Measurements from ENCODE around the gene TSPAN11.
"Not testable (repeated sequence)": the region's sequence is repeated elsewhere in the genome, so short reads cannot be mapped to it uniquely, and the experiment has no call there.

Gene TSPAN11, protein sequence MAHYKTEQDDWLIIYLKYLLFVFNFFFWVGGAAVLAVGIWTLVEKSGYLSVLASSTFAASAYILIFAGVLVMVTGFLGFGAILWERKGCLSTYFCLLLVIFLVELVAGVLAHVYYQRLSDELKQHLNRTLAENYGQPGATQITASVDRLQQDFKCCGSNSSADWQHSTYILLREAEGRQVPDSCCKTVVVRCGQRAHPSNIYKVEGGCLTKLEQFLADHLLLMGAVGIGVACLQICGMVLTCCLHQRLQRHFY

DNA sequence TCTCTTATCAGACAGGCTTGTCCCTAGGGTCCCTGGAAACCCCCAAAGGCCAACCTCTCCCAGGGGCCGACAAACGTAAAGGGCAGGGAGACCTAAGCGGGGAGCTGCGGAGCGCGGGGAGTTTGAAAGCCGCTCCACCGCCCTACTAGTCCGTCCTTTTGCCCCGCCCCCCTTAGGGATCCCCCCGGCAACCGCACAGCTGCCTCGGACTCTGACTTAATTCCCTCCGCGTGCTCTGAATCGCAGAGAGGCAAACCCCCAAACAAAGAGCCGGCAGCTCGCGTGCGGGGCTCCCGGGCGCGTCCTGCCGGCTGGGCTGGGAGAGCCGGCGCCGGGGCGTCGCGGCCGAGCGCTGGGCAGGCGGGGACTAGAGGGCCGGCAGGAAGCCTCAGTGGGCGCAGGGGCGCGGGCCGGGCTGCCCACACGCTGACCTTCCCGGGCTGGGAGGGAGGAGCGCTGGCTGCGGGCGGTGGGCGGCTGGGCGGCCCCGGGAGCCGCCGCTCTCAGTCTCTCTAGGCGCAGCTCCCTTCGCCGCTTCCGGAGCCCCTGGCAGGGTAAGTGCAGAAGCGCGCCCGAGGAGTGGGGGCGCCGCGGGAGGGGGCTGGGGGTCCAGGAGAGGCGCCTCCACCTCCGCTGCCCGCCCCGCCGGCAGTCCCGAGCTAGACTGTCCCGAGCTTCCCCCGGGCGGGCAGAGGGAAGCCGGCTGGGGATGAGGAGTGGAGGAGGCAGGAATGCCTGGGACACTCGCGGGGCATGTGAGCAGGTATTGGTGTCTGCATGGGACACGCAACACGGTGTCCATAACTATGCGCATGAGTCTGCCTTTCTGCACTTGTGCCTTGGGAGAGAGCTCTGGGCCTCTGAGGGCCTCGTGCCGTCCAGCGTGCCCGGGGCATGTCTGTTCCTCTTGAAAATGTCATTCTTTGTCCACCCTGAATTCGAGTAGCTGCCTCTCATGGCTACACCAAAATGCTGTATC is at the start of gene TSPAN11:
TSPAN11 (plus strand) TSS at position 506 of the 979 bp plus-strand sequence. CDS start 27,244 bp downstream, outside the sequence.
- DNase-seq (ENCODE audit: low read depth in 2 of 2): no peak

DNA sequence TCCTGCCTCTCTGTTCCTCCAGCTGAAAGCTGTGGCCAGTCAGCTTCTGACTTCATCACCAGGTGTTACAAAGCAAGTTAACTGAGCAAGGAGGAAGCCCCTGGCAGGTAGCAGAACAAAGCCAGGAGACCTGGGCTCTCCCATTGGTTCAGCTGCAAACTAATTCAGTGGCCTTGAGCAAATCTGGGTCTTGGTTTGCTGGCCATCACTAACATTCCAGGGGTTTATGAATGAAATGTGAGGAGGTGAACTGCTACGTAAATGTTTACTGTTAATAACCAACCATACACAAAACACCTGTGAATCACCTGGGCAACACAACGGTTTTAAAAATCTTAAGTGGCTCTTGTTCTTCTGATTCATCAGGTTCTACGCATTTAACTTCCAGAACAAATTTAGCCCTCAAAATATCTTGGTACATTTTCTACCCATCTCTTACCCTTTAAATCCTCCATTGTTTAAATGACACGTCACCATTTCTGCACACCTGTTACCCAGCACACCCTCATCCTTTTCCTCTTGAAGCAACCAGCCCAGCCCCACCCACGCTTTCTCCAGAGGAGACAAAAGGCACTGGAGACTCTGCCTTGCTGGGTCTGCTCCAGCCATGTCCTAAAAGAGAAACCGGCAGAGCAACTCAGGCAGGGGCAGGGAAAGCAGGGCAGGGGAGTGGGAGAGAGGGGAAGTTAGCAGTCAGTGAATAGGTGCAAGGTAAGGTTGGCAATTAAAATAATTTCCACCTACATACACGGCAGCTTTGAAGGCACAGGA is 49.3 kb upstream of the TSPAN11 start:
- no peak for DNase-seq (ENCODE audit: low read depth in 2 of 2)

DNA sequence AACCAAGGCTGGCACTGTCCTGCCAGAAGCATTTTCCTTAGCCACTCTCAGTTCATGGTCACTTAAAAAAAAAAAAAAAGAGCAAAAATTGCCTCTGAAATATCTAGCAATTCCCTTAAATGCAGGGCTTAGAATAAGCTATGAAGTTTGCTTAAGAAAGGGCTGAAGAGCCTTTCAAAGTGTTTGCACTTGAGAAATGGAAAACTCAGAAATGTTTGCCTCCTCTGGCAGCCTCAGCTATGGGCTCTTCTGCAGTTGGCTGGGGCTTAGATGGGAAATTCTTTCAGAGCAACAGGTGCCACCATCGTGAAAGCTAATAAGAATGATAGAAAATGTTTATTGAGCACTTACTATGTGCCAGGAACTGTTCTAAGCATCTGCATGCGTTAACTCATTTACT is 48.5 kb upstream of the TSPAN11 start:
- no peak for DNase-seq (ENCODE audit: low read depth in 2 of 2)

DNA sequence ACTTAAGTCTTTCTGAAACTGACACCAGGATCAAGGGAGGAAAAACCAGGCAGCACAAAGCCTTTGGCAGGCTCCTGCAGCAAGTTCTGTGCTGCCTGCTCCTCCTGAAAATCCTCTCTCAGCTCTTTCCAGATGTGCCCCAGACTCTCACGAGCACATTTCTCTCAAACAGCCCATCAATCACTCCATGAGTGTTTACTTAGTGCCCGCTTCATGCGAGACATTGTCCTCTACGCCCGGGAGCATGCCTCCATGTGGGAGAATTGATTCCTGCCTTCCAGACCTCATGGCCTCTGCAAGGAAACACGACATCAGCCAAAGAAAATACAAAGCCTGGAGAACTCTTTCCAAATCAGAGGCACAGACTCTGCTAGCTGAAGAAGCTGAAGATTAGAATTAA is 46.5 kb upstream of the TSPAN11 start:
- no peak for DNase-seq (ENCODE audit: low read depth in 2 of 2)

DNA sequence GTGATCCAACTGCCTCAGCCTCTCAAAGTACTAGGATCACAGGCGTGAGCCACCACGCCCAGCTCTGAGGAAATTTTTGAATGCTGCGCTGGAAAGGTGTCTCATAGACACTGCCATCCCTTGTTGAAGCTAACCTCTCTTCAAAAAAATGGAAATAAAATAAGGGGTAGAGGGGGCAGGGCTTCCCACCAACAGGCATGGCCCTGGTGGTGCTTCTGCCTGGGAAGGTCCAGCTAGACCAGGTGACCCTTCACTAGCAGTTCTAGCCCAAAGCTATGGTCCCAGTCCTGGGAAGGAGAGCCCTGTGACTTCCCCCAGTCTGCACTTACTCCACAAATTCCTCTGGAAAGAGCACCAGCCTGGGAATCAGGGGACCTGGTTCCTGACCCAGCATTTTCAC is 45.7 kb upstream of the TSPAN11 start:
- DNase-seq (ENCODE audit: low read depth in 2 of 2): no peak

DNA sequence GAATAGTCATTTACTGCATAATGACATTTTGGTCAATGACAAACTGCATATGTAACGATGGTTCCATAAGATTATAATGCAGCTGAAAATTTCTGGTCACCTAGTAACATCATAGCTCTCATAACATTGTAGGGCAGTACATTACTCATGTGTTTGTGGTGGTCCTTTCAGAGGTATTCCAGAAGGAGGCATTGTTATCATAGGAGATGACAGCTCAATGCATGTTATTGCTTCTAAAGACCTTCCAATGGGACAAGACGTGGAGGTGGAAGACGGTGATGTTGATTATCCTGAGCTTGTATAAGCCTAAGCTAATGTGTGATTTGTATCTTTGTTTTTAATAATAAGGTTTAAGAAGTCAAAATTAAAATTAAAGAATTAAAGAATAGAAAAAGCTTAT is 43.8 kb upstream of the TSPAN11 start:
- no peak for DNase-seq (ENCODE audit: low read depth in 2 of 2)

DNA sequence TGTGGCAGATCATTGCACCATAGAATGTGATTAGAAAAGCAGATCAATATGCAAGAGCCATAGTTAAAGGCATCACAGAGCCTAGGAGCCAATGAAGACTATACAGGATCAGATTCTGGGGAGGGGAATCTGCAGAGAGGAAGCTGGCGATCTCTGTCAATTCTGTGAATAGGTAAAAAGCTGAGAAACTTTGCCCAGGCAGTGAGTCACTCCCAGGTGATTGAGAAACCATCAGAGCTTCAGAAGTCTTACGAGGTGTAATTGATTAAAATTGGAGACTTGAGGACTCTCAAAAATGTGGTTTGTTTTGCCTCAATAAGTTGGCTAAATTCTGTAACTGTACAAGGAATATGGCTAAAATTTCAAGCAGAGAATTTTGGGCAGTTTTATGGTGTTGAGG is 41.7 kb upstream of the TSPAN11 start:
- DNase-seq (ENCODE audit: low read depth in 2 of 2): no peak

DNA sequence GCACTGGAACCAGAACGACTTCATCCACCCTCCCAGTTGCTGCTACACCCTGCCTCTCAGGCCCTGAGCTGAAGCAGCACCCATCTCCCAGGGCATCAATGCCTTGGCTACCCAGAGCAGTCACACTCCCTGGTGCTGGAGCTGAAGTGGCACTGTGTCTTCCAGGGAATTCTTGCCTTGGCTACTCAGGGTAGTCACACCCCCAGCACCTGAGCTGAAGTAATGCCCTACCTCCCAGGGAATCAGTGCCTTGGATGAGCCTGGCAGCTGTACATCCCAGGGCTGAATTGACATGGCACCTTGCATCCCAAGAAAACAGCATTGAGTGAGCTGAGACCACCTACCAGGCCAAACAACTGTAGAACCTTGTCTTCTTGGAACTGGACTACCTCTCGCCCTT is 41.2 kb upstream of the TSPAN11 start:
- no peak for DNase-seq (ENCODE audit: low read depth in 2 of 2)

DNA sequence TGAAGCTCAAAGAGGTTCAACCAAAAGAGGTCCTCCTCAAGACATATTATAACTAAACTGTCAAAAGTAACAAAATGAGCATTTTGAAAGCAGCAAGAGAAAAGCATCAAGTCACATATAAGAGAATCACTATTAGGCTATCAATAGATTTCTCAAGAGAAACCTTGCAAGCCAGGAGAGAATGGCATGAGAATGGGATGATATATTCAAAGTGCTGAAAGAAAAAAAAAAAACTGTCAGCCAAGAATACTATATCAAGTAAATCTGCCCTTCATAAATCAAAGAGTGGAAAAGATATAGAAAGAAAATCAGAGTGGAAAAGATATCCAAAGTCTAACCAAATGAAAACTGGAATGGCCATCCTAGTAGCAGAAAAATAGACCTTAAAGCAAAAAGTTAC is 39.3 kb upstream of the TSPAN11 start:
- no peak for DNase-seq (ENCODE audit: low read depth in 2 of 2)

DNA sequence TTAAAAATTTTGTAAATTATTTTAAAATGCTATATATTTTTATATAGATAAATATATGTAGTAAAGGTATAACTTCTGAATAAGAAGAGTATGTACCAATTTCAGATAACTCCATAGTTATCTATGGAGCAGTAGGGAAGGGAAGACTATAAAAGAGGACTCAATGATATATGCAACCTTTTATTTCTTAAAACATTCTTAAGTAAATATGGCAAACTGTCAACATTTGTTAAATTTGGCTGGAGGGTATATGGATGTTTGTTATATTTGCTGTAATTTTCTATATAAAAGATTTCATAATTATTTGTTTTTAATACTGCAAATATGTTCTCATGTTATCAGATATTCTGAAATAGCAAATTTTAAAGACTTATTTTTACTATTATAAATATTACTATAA is 38.3 kb upstream of the TSPAN11 start:
- no peak for DNase-seq (ENCODE audit: low read depth in 2 of 2)

DNA sequence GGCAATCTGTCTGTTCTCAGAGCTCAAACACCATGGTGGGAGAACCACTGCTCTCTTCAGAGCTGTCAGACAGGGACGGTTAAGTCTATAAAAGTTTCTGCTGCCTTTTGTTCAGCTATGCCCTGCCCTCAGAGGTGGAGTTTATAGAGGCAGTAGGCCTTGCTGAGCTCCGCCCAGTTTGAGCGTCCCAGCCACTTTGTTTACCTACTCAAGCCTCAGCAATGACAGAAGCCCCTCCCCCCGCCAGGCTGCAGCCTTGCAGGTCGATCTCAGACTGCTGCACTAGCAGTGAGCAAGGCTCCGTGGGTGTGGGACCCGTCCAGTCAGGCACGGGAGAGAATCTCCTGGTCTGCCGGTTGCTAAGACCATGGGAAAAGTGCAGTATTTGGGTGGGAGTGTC is 32.0 kb upstream of the TSPAN11 start:
- not testable (repeated sequence) for DNase-seq (ENCODE audit: low read depth in 2 of 2)

DNA sequence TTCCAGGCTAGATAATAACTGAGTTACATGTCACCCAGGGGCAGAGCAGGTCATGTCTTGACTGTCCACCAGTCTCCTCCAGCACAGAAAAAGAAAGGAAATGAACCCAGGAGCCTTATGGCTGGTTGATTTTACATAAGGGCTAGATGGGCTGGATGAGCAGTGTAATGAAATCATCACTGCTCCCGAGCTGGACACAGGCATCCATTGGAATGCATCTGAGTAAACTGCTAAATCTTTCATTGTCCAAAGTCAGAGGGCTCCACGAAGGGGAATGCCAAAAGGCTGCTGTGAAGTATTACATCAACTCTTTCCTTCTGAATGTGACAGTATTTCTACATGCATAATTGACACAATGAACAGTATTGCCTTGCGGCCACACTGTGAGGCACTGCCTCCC is 30.1 kb upstream of the TSPAN11 start:
- no peak for DNase-seq (ENCODE audit: low read depth in 2 of 2)

DNA sequence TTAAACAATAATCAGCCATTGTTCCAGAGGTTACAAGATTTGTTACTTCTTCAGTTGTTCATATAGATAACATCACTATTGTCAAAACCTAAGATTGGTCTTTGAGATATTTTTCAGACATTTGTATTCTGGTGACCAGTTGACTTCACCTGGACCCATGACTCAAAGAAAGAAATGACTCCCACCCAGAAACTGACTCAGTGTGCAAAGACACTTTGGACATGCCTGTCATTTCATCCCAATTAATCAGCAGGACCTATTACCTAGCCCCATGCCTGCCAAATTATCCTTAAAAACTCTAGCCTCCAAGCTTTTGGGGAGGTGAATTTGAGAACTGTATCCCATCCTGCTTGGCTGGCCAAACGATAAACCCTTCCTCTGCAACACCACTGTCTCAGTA is 27.7 kb upstream of the TSPAN11 start:
- DNase-seq (ENCODE audit: low read depth in 2 of 2): no peak

DNA sequence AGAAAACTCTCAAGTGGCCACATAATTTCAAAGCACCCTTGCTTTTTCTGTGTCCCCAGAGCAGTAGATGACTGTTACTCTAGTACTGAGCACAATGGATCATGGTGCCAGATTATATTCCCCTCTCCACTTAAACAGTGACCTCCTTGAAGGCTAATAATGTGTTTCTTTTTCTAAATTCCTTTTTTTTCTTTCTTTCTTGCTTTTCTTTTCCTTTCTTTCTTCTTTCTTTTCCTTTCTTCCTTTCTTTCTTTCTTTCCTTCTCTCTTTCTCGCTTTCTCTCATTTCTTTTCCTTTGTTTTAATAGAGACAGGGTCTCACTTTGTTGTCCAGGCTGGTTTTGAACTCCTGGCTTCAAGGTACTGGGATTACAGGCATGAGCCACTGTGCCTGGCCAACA is 26.2 kb upstream of the TSPAN11 start:
- DNase-seq (ENCODE audit: low read depth in 2 of 2): no peak

DNA sequence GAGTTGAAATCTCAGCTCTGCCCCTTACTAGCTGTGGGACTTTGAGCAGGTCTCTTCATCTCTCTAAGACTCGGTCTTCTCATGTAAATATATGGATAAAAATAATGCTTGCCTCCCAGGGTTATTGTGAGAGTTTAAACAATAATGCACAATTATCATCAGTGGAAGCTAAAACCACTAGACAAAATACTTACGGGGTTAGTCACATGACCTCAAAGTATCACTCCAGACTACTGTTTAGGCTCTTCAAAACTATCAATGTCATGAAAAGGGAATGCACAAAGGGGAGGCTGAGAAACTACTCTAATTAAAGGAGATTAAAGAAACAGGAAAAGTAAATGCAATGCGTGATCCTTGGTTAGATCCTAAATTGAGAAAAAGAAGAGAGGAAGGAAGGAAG is 24.5 kb upstream of the TSPAN11 start:
- DNase-seq (ENCODE audit: low read depth in 2 of 2): no peak

DNA sequence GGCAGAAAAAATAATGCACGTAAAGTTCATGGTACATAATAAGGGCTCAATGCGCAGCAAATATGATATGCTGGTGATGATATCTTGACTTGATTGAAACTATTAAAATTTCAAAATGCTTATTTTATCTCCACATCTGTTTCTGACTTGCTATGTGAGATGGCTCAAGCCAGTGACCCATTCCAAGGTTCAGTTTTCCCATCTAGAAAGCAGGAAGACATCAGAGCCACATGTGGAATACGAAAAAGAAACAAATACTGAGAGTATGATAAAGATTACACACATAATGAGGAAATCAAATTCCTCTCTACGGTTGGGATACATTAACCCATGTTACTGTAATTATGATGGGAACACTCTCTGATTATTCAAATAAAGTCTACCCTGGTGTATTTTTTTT is 24.0 kb upstream of the TSPAN11 start:
- no peak for DNase-seq (ENCODE audit: low read depth in 2 of 2)

DNA sequence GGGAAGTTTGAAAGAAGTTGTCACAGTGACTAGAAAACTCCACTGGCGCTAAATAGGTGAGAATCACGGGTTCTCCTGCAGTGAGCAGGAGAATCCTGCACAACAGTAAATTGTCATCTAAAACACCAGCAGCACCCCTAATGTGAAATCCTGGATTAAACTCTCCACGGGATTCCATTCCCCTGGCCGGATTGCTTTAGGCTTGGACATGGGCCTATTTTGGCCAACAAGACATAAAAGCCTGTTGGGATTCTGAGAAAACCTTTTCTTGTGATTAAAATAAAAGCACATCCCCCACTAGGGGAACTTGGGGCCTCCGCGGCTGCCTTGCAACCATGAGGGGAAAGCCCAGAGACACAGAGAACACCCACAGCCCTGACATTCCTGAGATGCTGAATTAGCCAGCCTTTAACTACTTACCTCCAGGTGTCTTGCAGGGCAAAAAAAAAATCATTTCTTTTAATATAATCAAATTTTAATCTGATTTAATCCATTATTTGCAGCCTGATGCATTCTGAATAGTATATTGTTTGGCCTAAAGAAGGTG is 21.0 kb upstream of the TSPAN11 start:
- DNase-seq (ENCODE audit: low read depth in 2 of 2): no peak

DNA sequence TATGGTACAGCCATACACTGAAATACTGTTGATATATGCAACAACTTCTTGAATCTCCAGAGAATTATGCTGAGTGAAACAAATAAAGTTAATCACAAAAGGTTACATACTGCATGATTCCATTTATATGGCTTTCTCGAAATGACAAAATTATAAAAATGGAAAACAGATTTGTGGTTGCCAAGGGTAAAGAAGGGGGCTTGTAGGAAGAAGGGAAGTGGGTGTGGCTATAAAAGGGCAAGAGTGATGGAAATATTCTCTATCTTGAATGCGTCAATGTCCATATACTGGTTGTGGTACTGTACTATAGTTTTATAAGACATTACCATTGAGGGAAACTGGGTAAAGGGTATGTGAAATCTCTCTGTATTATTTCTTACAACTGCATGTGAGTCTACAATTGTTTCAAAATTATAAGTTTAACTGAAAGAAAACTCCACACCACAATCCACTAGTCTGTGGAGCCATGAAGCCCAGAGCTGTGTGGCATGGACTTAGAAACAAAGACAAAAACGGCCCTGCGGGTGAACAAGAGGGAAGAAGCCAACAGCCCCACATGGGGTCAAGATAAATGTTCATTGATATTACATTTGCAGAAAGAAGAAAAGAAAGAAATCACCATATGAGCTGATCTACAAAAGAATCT is 18.3 kb upstream of the TSPAN11 start:
- DNase-seq (ENCODE audit: low read depth in 2 of 2): no peak

DNA sequence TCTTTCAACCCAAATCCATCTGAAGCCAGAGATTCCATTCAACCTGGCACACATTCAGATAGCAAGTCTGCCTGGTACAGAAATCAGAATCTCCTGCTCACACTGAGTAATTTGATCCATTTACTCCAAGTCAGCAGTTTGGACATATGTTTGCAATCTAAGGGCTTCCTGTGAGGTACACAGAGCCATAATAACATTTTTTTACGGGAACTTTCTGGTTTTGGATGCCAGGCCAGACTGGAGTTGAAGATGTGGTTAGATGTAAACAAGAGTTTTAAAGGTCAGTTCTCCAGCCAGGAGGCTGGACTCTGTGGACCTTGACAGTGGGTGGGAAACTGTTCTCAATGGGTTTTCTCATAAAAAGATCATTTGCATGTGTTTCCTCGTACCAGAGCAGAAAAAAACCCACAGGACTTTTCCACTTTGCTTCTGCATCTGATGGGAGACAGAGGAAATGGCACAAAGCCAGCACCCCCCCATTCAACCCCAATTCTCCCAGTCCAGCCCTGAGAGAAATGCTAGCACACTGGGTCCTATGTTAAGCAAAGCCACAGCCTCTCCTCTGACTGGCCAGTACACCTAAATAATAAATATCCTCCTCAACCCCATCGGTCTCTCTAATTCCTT is 17.7 kb upstream of the TSPAN11 start:
- DNase-seq (ENCODE audit: low read depth in 2 of 2): no peak

DNA sequence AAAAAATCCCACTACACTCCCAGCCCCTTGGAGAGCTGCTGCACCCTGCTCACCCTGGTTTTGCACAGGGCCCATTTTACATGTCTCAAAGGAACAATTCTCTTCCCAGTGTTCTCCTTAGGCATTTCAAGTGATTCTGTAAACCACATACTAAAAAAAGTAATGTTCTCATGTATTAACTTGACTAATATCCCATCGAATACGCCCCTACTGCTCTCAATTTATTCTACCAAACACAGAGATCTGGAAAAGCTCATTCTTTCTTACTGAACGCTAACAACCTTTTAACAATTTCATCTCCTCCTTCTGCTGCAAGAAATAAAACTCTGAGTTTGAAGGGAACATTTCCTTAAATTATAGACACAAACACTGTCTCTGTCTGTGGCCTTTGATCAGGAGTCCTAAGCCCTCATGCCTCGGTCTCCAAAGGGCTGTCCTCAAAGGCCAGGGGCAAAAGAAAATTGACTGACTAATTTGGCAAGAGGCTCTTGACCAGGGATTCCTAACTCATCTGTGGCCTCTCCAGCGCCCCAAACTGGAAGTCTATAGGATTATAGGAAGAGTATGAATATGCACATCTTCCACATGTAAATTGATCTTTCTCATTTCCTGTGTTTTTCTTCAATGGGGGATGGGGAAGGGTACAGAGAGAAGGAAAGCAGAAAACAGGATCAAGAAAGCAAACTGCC is 17.1 kb upstream of the TSPAN11 start:
- DNase-seq (ENCODE audit: low read depth in 2 of 2): no peak

DNA sequence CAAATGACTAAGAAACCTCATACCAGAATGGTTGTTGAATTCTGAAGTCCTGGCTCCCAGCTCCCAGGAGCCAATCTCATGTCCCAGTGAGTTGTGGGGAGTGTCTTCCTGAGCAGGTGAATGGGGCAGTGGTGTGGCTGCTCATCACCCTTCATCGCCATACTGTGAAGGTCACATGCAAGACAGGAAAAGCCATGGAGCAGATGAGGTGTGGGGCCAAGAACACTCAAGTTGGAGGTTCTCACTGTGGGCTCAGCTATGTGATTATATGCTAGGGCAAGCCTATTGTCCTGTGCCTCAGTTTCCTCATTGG is 16.6 kb upstream of the TSPAN11 start:
- no peak for DNase-seq (ENCODE audit: low read depth in 2 of 2)
